ENCODE measurements around the gene ORMDL3. TPM values are rescaled to one million over a fixed set of nuclear protein-coding genes. Genes with fewer than 3 reads are reported as not detected.

ORMDL3 gene
- total RNA-seq, 2 donors from 2014 or later: 65.6 to 91.0 TPM

GRCh38 chr17:39920218-39921210 lies 6.9 kb downstream of the ORMDL3 start:
- TF ChIP-seq POLR2A (IDR thresholded peaks at IDR 0.05): no peak
- TF ChIP-seq, protein P1, sequence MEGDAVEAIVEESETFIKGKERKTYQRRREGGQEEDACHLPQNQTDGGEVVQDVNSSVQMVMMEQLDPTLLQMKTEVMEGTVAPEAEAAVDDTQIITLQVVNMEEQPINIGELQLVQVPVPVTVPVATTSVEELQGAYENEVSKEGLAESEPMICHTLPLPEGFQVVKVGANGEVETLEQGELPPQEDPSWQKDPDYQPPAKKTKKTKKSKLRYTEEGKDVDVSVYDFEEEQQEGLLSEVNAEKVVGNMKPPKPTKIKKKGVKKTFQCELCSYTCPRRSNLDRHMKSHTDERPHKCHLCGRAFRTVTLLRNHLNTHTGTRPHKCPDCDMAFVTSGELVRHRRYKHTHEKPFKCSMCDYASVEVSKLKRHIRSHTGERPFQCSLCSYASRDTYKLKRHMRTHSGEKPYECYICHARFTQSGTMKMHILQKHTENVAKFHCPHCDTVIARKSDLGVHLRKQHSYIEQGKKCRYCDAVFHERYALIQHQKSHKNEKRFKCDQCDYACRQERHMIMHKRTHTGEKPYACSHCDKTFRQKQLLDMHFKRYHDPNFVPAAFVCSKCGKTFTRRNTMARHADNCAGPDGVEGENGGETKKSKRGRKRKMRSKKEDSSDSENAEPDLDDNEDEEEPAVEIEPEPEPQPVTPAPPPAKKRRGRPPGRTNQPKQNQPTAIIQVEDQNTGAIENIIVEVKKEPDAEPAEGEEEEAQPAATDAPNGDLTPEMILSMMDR (IDR thresholded peaks at IDR 0.05): no peak
- ATAC-seq (no peak), DNase-seq (no peak)
- no peak overlapping the region for H3K4me3 ChIP-seq
- intact Hi-C loops (cut with DNase I): no loop called here
- H3K36me3 ChIP-seq (replicated peaks in 1 of 2; ENCODE audit: insufficient read depth in 1 of 2, low read depth in 2 of 2): peaks cover 6 to 23% of the 10 kb centered on the region in 2 donors
- WGBS, 2 donors: 76 to 80% methylated on average over 18 to 19 of the region's 19 CpGs
- H3K9me3 ChIP-seq: no peaks in the 10 kb centered on the region
- H3K4me1 ChIP-seq: peaks cover 9% of the 10 kb centered on the region
- H3K27ac ChIP-seq: no peak overlapping the region
- H3K27me3 ChIP-seq: no peaks in the 10 kb centered on the region

DNA sequence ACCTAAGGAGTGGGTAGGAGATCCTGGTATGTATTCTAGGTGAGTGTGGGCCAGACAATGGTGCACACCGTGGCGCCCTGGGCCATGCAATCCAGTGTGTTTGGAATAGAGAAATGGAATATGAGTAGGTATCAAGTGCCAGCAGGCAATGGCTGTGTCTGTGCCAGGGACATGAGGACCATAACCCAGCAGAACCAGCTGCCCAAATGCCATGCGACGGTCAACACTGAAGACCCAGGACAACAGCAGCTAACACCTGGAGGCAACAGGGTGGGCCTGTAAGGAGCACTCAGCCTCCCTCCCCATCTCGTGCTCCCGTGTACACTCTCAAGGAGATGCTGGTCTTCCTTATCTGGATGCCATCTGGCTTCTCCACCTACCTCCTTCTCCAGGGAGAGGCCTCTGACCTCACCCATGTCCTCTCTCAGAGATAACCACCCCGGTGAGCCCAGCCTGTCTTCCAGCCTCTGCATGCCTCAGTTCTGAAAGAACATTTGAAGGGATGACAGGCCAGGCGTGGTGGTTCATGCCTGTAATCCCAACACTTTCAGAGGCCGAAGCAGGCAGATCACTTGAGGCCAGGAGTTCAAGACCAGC lies 8.2 kb downstream of the ORMDL3 start:
- no peak for TF ChIP-seq POLR2A (IDR thresholded peaks at IDR 0.05)
- TF ChIP-seq, protein P1 (IDR thresholded peaks at IDR 0.05): no peak
- no peaks in the 10 kb centered on the region for H3K27me3 ChIP-seq
- WGBS, 2 donors: 95 to 97% methylated on average over 9 of the region's 9 CpGs
- no peak for DNase-seq
- no peak for ATAC-seq
- intact Hi-C loops (cut with DNase I): no loop called here
- peaks cover 6 to 23% of the 10 kb centered on the region in 2 donors for H3K36me3 ChIP-seq (replicated peaks in 1 of 2; ENCODE audit: insufficient read depth in 1 of 2, low read depth in 2 of 2)
- no peak overlapping the region for H3K4me3 ChIP-seq
- no peaks in the 10 kb centered on the region for H3K9me3 ChIP-seq
- no peaks in the 10 kb centered on the region for H3K4me1 ChIP-seq
- no peak overlapping the region for H3K27ac ChIP-seq

DNA sequence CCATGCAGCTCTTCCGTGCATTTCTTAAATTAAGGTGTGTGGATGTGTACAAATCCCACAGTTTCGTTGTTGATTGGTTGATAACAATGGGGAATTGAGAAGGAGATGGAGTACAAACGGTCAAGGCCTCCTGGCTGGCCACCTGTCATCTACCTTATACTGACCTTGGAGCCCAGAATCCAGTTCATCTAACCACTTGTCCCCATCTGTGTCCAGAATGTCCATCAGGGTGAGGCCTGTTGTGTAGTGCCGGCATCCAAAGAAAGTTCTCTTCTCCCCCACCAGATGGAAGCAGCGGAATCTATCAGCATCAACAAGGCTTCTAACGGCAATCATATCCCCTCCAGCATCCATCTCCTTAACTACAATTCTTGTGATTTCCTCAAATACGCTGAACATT lies 10.5 kb downstream of the ORMDL3 start:
- no peaks in the 10 kb centered on the region for H3K27me3 ChIP-seq
- intact Hi-C loops (cut with DNase I): no loop called here
- TF ChIP-seq POLR2A (IDR thresholded peaks at IDR 0.05): no peak
- TF ChIP-seq, protein P1 (IDR thresholded peaks at IDR 0.05): no peak
- 74 to 78% methylated on average over 7 of the region's 7 CpGs for WGBS, 2 donors
- no peak overlapping the region for H3K4me3 ChIP-seq
- peaks cover 3 to 8% of the 10 kb centered on the region in 2 donors for H3K36me3 ChIP-seq (replicated peaks in 1 of 2; ENCODE audit: insufficient read depth in 1 of 2, low read depth in 2 of 2)
- DNase-seq (no peak), ATAC-seq (no peak)
- no peaks in the 10 kb centered on the region for H3K9me3 ChIP-seq
- no peak overlapping the region for H3K27ac ChIP-seq
- H3K4me1 ChIP-seq: no peaks in the 10 kb centered on the region

GRCh38 chr17:39915559-39915958 lies 11.8 kb downstream of the ORMDL3 start:
- peaks cover 0 to 3% of the 10 kb centered on the region in 2 donors for H3K36me3 ChIP-seq (replicated peaks in 1 of 2; ENCODE audit: insufficient read depth in 1 of 2, low read depth in 2 of 2)

More at GRCh38 chr17:39915559-39915958, 11.8 kb downstream of the ORMDL3 start:
- Histone ChIP-seq H3K4me3 (no peak overlapping the region), H3K27me3 (no peaks in the 10 kb centered on the region), H3K9me3 (no peaks in the 10 kb centered on the region), H3K27ac (no peak overlapping the region), H3K4me1 (no peaks in the 10 kb centered on the region)
- TF ChIP-seq, protein P1 (IDR thresholded peaks at IDR 0.05): no peak
- no peak for TF ChIP-seq POLR2A (IDR thresholded peaks at IDR 0.05)
- intact Hi-C loops (cut with DNase I): no loop called here
- WGBS, 2 donors: 70 to 91% methylated on average over 4 of the region's 4 CpGs
- DNase-seq: no peak
- ATAC-seq: no peak
